SU-DHL-6 (cell line): Measurements from ENCODE around the gene SPINT2.

ENCODE experiments used
- H2AFZ ChIP-seq: fragments of 200-600 bp; sonication (generic); 2 replicates; pipeline ENCODE4 v1.6.1; 2014; ENCODE audit warnings: low read depth, mild to moderate bottlenecking, moderate library complexity, mixed read lengths, antibody characterized with exemption, low read length; ENCODE audit not compliant: severe bottlenecking
- H3F3A ChIP-seq: fragments of 200-600 bp; shearing (Covaris generic); 2 replicates; pipeline ENCODE4 v1.6.0; 2016; ENCODE audit warnings: antibody characterized with exemption, mild to moderate bottlenecking; ENCODE audit not compliant: insufficient read depth
- H3K27ac ChIP-seq: fragments of 200-600 bp; sonication (generic); 2 replicates; pipeline ENCODE4 v1.5.1; 2016; ENCODE audit warnings: low read depth, mild to moderate bottlenecking, low read length, moderate library complexity, mixed read lengths
- H3K27me3 ChIP-seq: fragments of 200-600 bp; sonication (generic), shearing (Covaris generic); 2 replicates; pipeline ENCODE4 v1.6.0; 2014; ENCODE audit warnings: mild to moderate bottlenecking, low read length
- H3K36me3 ChIP-seq: fragments of 200-600 bp; sonication (generic); 2 replicates; pipeline ENCODE4 v1.6.1; 2014; ENCODE audit warnings: mild to moderate bottlenecking, low read length, mixed read lengths
- H3K4me2 ChIP-seq: fragments of 300-600, 200-600 bp; shearing (Covaris generic), sonication (generic); 2 replicates; pipeline ENCODE4 v1.6.0; 2014; ENCODE audit warnings: low read length, low read depth, mild to moderate bottlenecking; ENCODE audit not compliant: poor library complexity, severe bottlenecking
- H3K4me3 ChIP-seq: fragments of 200-600 bp; sonication (generic); 2 replicates; pipeline ENCODE4 v1.5.1; 2014; ENCODE audit warnings: antibody characterized with exemption, low read length, mild to moderate bottlenecking, mixed read lengths; ENCODE audit not compliant: insufficient read depth, poor library complexity, severe bottlenecking
- H3K79me2 ChIP-seq: fragments of 200-600 bp; sonication (generic); 2 replicates; pipeline ENCODE4 v1.6.1; 2014; ENCODE audit warnings: mild to moderate bottlenecking, low read length, moderate library complexity; ENCODE audit not compliant: insufficient read depth
- H3K9ac ChIP-seq: fragments of 200-600 bp; sonication (generic); 2 replicates; pipeline ENCODE4 v1.7.0; 2014; ENCODE audit warnings: mild to moderate bottlenecking, low read length
- H3K9me2 ChIP-seq: fragments of 200-600 bp; sonication (generic); replicated peaks from 2 replicates; pipeline ENCODE4 v1.6.1; 2014; ENCODE audit warnings: low read length; ENCODE audit not compliant: insufficient read depth
- H3K9me3 ChIP-seq: fragments of 200-600 bp; sonication (generic); 2 replicates; pipeline ENCODE4 v1.6.1; 2014; ENCODE audit warnings: low read length, mixed read lengths; ENCODE audit not compliant: insufficient read depth
- H4K20me1 ChIP-seq: fragments of 200-600 bp; sonication (generic); 2 replicates; pipeline ENCODE4 v1.6.1; 2014; ENCODE audit warnings: low read depth, mild to moderate bottlenecking, antibody characterized with exemption, low read length, moderate library complexity, mixed read lengths
- EZH2phosphoT487 ChIP-seq: fragments of 200-600 bp; sonication (generic), shearing (Covaris generic); conservative IDR thresholded peaks from 2 replicates; pipeline ENCODE4 v1.6.1; 2018; ENCODE audit warnings: mild to moderate bottlenecking, antibody characterized with exemption, low read length, moderate library complexity, mixed read lengths
- TF ChIP-seq, protein P1 (sequence below): fragments of 200-600 bp; sonication (generic); IDR thresholded peaks from one replicate; pipeline ENCODE4 v1.5.1; 2017; ENCODE audit warnings: antibody characterized with exemption, mild to moderate bottlenecking, low read length, moderate library complexity; ENCODE audit not compliant: insufficient read depth, poor library complexity, severe bottlenecking

SPINT2 gene

DNA sequence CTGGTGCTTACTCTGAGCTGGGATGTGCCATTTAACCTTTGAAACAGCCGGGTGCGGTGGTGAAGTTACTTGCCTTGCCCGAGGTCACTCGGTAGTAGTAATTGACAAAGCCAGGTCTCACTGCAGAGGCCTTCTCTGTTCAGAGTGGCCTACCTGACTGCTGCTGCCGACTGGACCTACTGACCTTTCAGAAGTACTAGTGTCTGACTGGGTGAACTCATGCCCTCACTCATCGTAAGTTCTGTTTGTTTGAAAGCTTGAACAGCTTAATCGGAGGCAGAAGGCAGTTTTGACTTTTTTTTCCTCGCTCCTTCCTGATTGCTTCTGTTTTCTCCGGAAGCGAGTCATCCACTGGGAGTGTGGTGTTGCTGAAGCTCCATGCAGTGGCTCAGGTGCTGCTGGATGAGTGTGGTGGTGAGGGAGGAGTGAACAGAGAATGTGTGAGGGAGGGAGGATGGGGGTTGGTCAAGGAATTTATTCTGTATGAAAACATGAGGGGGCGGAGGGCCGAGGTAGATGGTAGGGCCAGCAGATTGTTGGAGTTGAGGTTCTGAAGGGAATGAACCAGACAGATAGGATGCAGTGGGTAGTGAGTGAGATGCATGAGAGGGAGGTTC, 2.7 kb downstream of the SPINT2 start:
- Histone ChIP-seq H3K4me3 (no peak overlapping the region), H3K9me3 (no peaks in the 10 kb centered on the region), H3K9me2 (no peaks in the 10 kb centered on the region), H4K20me1 (no peaks in the 10 kb centered on the region), H3F3A (peaks cover 14% of the 10 kb centered on the region), H3K4me2 (no peak overlapping the region), H3K9ac (no peak overlapping the region), H3K27me3 (no peaks in the 10 kb centered on the region), H2AFZ (no peak overlapping the region), H3K79me2 (no peaks in the 10 kb centered on the region), H3K36me3 (no peaks in the 10 kb centered on the region), H3K27ac (no peak overlapping the region)
- TF ChIP-seq EZH2phosphoT487 = no peak
- TF ChIP-seq, protein P1, sequence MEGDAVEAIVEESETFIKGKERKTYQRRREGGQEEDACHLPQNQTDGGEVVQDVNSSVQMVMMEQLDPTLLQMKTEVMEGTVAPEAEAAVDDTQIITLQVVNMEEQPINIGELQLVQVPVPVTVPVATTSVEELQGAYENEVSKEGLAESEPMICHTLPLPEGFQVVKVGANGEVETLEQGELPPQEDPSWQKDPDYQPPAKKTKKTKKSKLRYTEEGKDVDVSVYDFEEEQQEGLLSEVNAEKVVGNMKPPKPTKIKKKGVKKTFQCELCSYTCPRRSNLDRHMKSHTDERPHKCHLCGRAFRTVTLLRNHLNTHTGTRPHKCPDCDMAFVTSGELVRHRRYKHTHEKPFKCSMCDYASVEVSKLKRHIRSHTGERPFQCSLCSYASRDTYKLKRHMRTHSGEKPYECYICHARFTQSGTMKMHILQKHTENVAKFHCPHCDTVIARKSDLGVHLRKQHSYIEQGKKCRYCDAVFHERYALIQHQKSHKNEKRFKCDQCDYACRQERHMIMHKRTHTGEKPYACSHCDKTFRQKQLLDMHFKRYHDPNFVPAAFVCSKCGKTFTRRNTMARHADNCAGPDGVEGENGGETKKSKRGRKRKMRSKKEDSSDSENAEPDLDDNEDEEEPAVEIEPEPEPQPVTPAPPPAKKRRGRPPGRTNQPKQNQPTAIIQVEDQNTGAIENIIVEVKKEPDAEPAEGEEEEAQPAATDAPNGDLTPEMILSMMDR = no peak

- no peaks in the 10 kb centered on the region for H4K20me1 ChIP-seq
These were observed 3.5 kb downstream of the SPINT2 start for GRCh38 chr19:38267761-38268483.

DNA sequence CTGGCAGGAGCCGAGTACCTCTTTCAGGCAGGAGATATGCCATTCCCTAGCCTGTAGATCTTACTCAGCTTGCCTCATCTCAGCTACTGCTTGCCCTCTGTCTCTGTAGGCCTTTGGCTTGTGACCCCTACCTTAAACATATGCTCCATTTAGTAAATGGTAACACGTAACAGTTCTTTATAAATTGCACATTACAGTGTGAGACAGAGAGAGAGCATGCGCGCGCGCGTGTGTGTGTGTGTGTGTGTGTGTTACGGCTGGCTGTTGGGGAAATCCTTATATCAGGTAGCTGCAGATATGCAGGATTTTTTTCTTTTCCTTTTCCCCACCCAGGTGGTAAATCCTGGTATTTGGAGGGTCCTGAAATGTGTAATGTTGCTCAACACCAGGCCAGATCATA, 4.2 kb downstream of the SPINT2 start:
- H3K4me2 ChIP-seq = no peak overlapping the region
- H3K4me3 ChIP-seq = no peak overlapping the region
- no peak for TF ChIP-seq EZH2phosphoT487
- TF ChIP-seq, protein P1 = no peak
- no peaks in the 10 kb centered on the region for H3K9me2 ChIP-seq
- H3K9me3 ChIP-seq = no peaks in the 10 kb centered on the region
- H3K79me2 ChIP-seq = no peaks in the 10 kb centered on the region
- H3K27ac ChIP-seq = no peak overlapping the region
- H4K20me1 ChIP-seq = no peaks in the 10 kb centered on the region
- peaks cover 9% of the 10 kb centered on the region for H3F3A ChIP-seq
- no peaks in the 10 kb centered on the region for H3K27me3 ChIP-seq
- H2AFZ ChIP-seq = no peak overlapping the region
- H3K36me3 ChIP-seq = no peaks in the 10 kb centered on the region
- H3K9ac ChIP-seq = no peak overlapping the region

More at GRCh38 chr19:38267761-38268483, 3.5 kb downstream of the SPINT2 start:
- no peak overlapping the region for H3K27ac ChIP-seq
- no peak for TF ChIP-seq EZH2phosphoT487
- TF ChIP-seq, protein P1 = no peak
- no peak overlapping the region for H3K4me3 ChIP-seq
- H3K27me3 ChIP-seq = no peaks in the 10 kb centered on the region
- no peaks in the 10 kb centered on the region for H3K79me2 ChIP-seq
- H3F3A ChIP-seq = peaks cover 14% of the 10 kb centered on the region
- no peaks in the 10 kb centered on the region for H3K9me3 ChIP-seq
- no peak overlapping the region for H3K4me2 ChIP-seq
- H2AFZ ChIP-seq = no peak overlapping the region
- no peaks in the 10 kb centered on the region for H3K9me2 ChIP-seq
- H3K36me3 ChIP-seq = no peaks in the 10 kb centered on the region
- no peak overlapping the region for H3K9ac ChIP-seq
